KMS-11 (cell line): ENCODE data around the gene SAFB2.

Experiments
- H2AFZ ChIP-seq: fragments of 200-600 bp; sonication (generic); 2 replicates; pipeline ENCODE4 v1.6.1; 2016; ENCODE audit warnings: antibody characterized with exemption, mixed run types, low read depth
- H3K27ac ChIP-seq: fragments of 200-600 bp; sonication (generic); 2 replicates; pipeline ENCODE4 v1.6.1; 2016; ENCODE audit warnings: mild to moderate bottlenecking, mixed run types
- H3K27me3 ChIP-seq: fragments of 200-600 bp; sonication (generic); 2 replicates; pipeline ENCODE4 v1.6.1; 2017; ENCODE audit warnings: mild to moderate bottlenecking, low read depth, mixed run types, moderate library complexity; ENCODE audit not compliant: insufficient read depth
- H3K36me3 ChIP-seq: fragments of 200-600 bp; sonication (generic); 2 replicates; pipeline ENCODE4 v1.6.1; 2017; ENCODE audit warnings: mild to moderate bottlenecking, mixed run types; ENCODE audit not compliant: insufficient read depth
- H3K4me1 ChIP-seq: fragments of 200-600 bp; sonication (generic); 2 replicates; pipeline ENCODE4 v1.6.1; 2016; ENCODE audit warnings: mild to moderate bottlenecking, low read depth, mixed run types; ENCODE audit not compliant: poor library complexity, severe bottlenecking
- H3K4me2 ChIP-seq: fragments of 200-600 bp; sonication (generic); 2 replicates; pipeline ENCODE4 v1.7.0; 2016; ENCODE audit warnings: mild to moderate bottlenecking, mixed run types
- H3K4me3 ChIP-seq: fragments of 200-600 bp; sonication (generic); IDR thresholded peaks from 2 replicates; pipeline ENCODE4 v1.6.1; 2017; ENCODE audit warnings: low read depth, low read length, mixed read lengths; ENCODE audit not compliant: insufficient read depth
- H3K79me2 ChIP-seq: fragments of 200-600 bp; sonication (generic); 2 replicates; pipeline ENCODE4 v1.6.1; 2016; ENCODE audit warnings: low read depth, mixed run types; ENCODE audit not compliant: insufficient read depth
- H3K9ac ChIP-seq: fragments of 200-600 bp; sonication (generic); 2 replicates; pipeline ENCODE4 v1.6.1; 2016; ENCODE audit warnings: mild to moderate bottlenecking, mixed run types
- H4K20me1 ChIP-seq: fragments of 200-600 bp; sonication (generic); 2 replicates; pipeline ENCODE4 v1.6.1; 2016; ENCODE audit warnings: mild to moderate bottlenecking, mixed run types; ENCODE audit not compliant: insufficient read depth
- CTCF ChIP-seq: fragments of 200-600 bp; sonication (generic); conservative IDR thresholded peaks from 2 replicates; pipeline ENCODE4 v1.6.1; 2017; ENCODE audit warnings: low read depth, mild to moderate bottlenecking, antibody characterized with exemption, low read length, moderate library complexity, mixed read lengths

The SAFB2 gene

GRCh38 chr19:5622465-5623396, at the start of gene SAFB2, which contains the start of gene SAFB:
Gene SAFB2 (minus strand): TSS chr19:5622776. CDS start chr19:5622715, 61 bp downstream.
Gene SAFB (plus strand): TSS chr19:5623083. CDS start chr19:5623206, 123 bp downstream.
- Histone ChIP-seq H2AFZ (peak within 1 kb of the TSS; percentile 83), H3K4me2 (peak within 1 kb of the TSS; percentile 98), H3K4me1 (peaks cover 43% of the 10 kb centered on the region)

GRCh38 chr19:5671600-5671999, 49.0 kb upstream of the SAFB2 start:
- Histone ChIP-seq H2AFZ (no peak overlapping the region), H3K27me3 (no peaks in the 10 kb centered on the region), H3K9ac (no peak overlapping the region), H4K20me1 (no peaks in the 10 kb centered on the region), H3K4me1 (no peaks in the 10 kb centered on the region), H3K36me3 (no peaks in the 10 kb centered on the region), H3K4me3 (no peak overlapping the region), H3K4me2 (no peak overlapping the region), H3K27ac (no peak overlapping the region), H3K79me2 (no peaks in the 10 kb centered on the region)
- no peak for TF ChIP-seq CTCF

More at GRCh38 chr19:5622465-5623396, at the start of gene SAFB2, which contains the start of gene SAFB:
- H4K20me1 ChIP-seq, result peaks cover 38% of the 10 kb centered on the region
- H3K36me3 ChIP-seq, result peaks cover 12% of the 10 kb centered on the region; the same call in 1 of the 2 replicates
- peaks cover 92% of the 10 kb centered on the region for H3K79me2 ChIP-seq
- TF ChIP-seq CTCF, result no peak
- H3K27me3 ChIP-seq, result no peaks in the 10 kb centered on the region
- peak within 1 kb of the TSS; percentile 82 for H3K27ac ChIP-seq
- no peak within 1 kb of the TSS for H3K4me3 ChIP-seq
- peak within 1 kb of the TSS; percentile 89 for H3K9ac ChIP-seq

- no peak overlapping the region for H3K4me2 ChIP-seq
- H3K36me3 ChIP-seq, result no peaks in the 10 kb centered on the region
- no peak overlapping the region for H3K9ac ChIP-seq
- no peak for TF ChIP-seq CTCF
- no peak overlapping the region for H3K4me3 ChIP-seq
- H4K20me1 ChIP-seq, result no peaks in the 10 kb centered on the region
- no peaks in the 10 kb centered on the region for H3K79me2 ChIP-seq
- no peaks in the 10 kb centered on the region for H3K27me3 ChIP-seq
- no peak overlapping the region for H2AFZ ChIP-seq
- peaks cover 8% of the 10 kb centered on the region for H3K4me1 ChIP-seq
- H3K27ac ChIP-seq, result no peak overlapping the region
These were observed 46.6 kb upstream of the SAFB2 start for GRCh38 chr19:5669212-5669611.

GRCh38 chr19:5667751-5668271, 45.2 kb upstream of the SAFB2 start:
- no peak for TF ChIP-seq CTCF
- peaks cover 8% of the 10 kb centered on the region for H3K4me1 ChIP-seq
- no peaks in the 10 kb centered on the region for H3K79me2 ChIP-seq
- no peaks in the 10 kb centered on the region for H4K20me1 ChIP-seq
- no peaks in the 10 kb centered on the region for H3K27me3 ChIP-seq
- H3K4me2 ChIP-seq, result no peak overlapping the region
- no peak overlapping the region for H2AFZ ChIP-seq
- H3K9ac ChIP-seq, result no peak overlapping the region
- H3K36me3 ChIP-seq, result no peaks in the 10 kb centered on the region
- no peak overlapping the region for H3K27ac ChIP-seq
- H3K4me3 ChIP-seq, result no peak overlapping the region
